ENCODE results near the gene SNX25.

Gene SNX25

DNA sequence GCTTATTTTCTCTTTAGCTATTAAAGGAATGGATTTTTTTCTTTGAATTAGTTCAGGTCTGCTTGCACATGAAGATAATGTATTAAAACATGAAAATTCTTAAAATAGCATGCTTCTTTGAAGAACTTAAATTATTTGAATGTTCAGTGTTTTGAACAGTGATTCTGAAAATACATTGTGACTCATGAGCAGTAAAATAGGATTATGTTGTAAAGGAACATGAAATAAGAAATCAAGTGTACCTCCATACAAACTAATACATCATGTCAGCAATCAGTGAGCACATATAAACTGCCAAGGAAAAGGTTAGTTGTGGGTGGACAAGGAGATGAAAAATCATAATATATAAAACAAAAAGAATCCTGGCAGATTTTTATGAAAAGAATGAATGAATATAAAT is 66.1 kb downstream of the SNX25 start:
- ChIA-PET CTCF (no interaction called here), POLR2A (no interaction called here)
- TF ChIP-seq BCL11B (tag by site-specific recombination; IDR thresholded peaks at IDR 0.05; ENCODE audit: low read depth), result no peak
- no peak for TF ChIP-seq ZNF335 (tag by site-specific recombination; conservative IDR thresholded peaks at IDR 0.05)
- TF ChIP-seq ZNF610 (tag by site-specific recombination; IDR thresholded peaks at IDR 0.05; ENCODE audit: borderline replicate concordance), result no peak
- TF ChIP-seq ZNF394 (tag by site-specific recombination; IDR thresholded peaks at IDR 0.05; ENCODE audit: borderline replicate concordance), result no peak
- no peak for TF ChIP-seq ZNF473 (tag by site-specific recombination; IDR thresholded peaks at IDR 0.05)
- H3K36me3 ChIP-seq (ENCODE audit: control insufficient read depth in 2 of 2, insufficient read depth in 1 of 2, low read length in 2 of 2), result peaks cover 0 to 12% of the 10 kb centered on the region in 2 experiments; a peak in 1 of 3 replicates
- H3K9me3 ChIP-seq (ENCODE audit: control insufficient read depth, insufficient read depth, low read depth, low read length), result no peaks in the 10 kb centered on the region
- no peak overlapping the region for H3K4me3 ChIP-seq (ENCODE audit: low read depth, low read length)
- no peak overlapping the region for H3K27ac ChIP-seq (ENCODE audit: extremely low read depth, low read depth, low read length)
- H3K4me1 ChIP-seq (ENCODE audit: control insufficient read depth, insufficient read depth, low read length), result no peaks in the 10 kb centered on the region

DNA sequence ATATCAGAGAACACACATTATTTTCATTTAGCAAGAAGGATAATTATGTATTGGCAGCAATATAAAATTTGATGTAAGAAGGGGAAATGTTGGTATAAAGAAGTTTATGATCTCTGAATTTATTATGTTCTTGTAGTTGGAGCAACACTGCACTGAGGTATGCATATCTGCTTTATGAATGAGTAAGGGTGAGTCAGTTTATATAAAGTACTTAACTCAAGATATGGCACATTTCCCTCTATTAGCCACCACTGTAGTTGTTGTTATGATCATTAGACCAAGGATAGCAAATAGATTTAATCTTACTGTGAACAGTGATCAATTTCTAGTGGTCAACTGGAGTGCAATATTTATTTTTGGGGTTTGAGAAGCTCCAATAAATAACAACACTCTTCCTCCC is 66.6 kb downstream of the SNX25 start:
- no peak overlapping the region for H3K27ac ChIP-seq (ENCODE audit: extremely low read depth, low read depth, low read length)
- H3K4me3 ChIP-seq (ENCODE audit: low read depth, low read length), result no peak overlapping the region
- H3K9me3 ChIP-seq (ENCODE audit: control insufficient read depth, insufficient read depth, low read depth, low read length), result no peaks in the 10 kb centered on the region
- CTCF ChIA-PET, result interaction anchor here (0.7 kb wide), 1 partner anchor 330 kb away, joined by 3 read pairs; no protein-coding TSS in a partner anchor
- no peaks in the 10 kb centered on the region for H3K4me1 ChIP-seq (ENCODE audit: control insufficient read depth, insufficient read depth, low read length)
- TF ChIP-seq, protein P1, sequence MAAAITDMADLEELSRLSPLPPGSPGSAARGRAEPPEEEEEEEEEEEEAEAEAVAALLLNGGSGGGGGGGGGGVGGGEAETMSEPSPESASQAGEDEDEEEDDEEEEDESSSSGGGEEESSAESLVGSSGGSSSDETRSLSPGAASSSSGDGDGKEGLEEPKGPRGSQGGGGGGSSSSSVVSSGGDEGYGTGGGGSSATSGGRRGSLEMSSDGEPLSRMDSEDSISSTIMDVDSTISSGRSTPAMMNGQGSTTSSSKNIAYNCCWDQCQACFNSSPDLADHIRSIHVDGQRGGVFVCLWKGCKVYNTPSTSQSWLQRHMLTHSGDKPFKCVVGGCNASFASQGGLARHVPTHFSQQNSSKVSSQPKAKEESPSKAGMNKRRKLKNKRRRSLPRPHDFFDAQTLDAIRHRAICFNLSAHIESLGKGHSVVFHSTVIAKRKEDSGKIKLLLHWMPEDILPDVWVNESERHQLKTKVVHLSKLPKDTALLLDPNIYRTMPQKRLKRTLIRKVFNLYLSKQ (tag by site-specific recombination; IDR thresholded peaks at IDR 0.05; ENCODE audit: borderline replicate concordance), result no peak
- TF ChIP-seq ZNF621 (tag by site-specific recombination; IDR thresholded peaks at IDR 0.05), result no peak
- TF ChIP-seq, protein P2, sequence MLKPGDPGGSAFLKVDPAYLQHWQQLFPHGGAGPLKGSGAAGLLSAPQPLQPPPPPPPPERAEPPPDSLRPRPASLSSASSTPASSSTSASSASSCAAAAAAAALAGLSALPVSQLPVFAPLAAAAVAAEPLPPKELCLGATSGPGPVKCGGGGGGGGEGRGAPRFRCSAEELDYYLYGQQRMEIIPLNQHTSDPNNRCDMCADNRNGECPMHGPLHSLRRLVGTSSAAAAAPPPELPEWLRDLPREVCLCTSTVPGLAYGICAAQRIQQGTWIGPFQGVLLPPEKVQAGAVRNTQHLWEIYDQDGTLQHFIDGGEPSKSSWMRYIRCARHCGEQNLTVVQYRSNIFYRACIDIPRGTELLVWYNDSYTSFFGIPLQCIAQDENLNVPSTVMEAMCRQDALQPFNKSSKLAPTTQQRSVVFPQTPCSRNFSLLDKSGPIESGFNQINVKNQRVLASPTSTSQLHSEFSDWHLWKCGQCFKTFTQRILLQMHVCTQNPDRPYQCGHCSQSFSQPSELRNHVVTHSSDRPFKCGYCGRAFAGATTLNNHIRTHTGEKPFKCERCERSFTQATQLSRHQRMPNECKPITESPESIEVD (tag by site-specific recombination; IDR thresholded peaks at IDR 0.05), result no peak
- TF ChIP-seq ZNF146 (tag by site-specific recombination; IDR thresholded peaks at IDR 0.05), result no peak
- TF ChIP-seq ZNF214 (tag by site-specific recombination; IDR thresholded peaks at IDR 0.05; ENCODE audit: borderline replicate concordance), result no peak
- TF ChIP-seq ZNF501 (tag by site-specific recombination; IDR thresholded peaks at IDR 0.05), result no peak
- no peak for TF ChIP-seq BCL11B (tag by site-specific recombination; IDR thresholded peaks at IDR 0.05; ENCODE audit: low read depth)
- no peak for TF ChIP-seq ZNF626 (tag by site-specific recombination; IDR thresholded peaks at IDR 0.05)
- no peak for TF ChIP-seq ZNF785 (tag by site-specific recombination; IDR thresholded peaks at IDR 0.05)
- TF ChIP-seq TRIM28 (IDR thresholded peaks at IDR 0.05; ENCODE audit: borderline replicate concordance, low read length), result no peak
- TF ChIP-seq GLI2 (tag by site-specific recombination; IDR thresholded peaks at IDR 0.05; ENCODE audit: borderline replicate concordance, low read depth), result no peak
- H3K36me3 ChIP-seq (ENCODE audit: control insufficient read depth in 2 of 2, insufficient read depth in 1 of 2, low read length in 2 of 2), result peaks cover 0 to 8% of the 10 kb centered on the region in 2 experiments; a peak in 1 of 3 replicates
- POLR2A ChIA-PET, result no interaction called here

DNA sequence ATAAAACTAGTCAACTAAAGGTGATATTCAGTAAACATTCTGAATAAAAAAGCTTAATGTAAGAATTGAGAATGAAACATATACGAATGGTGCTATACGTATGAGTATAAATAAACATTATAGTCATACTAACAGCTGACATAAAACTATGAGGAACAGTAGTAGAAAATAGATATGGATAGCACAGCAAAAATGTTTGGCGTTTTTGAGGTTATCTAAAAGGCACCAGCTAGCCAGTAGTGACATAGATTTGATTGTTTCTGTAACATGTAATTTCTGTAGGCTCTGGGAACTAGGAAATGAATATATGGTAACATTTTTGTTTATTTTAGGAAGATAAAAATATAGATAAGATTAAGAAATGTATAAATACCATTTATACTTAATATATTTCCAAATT is 69.3 kb downstream of the SNX25 start:
- ChIA-PET POLR2A (no interaction called here), CTCF (interaction anchor here (0.5 kb wide), 1 partner anchor 80 kb away, joined by 3 read pairs; no protein-coding TSS in a partner anchor)
- H3K36me3 ChIP-seq (ENCODE audit: control insufficient read depth in 2 of 2, insufficient read depth in 1 of 2, low read length in 2 of 2), result no peaks in the 10 kb centered on the region
- no peak overlapping the region for H3K4me3 ChIP-seq (ENCODE audit: low read depth, low read length)
- TF ChIP-seq TCF7L2 (IDR thresholded peaks at IDR 0.05; ENCODE audit: borderline replicate concordance, low read depth, low read length) (no peak), ZNF354C (tag by site-specific recombination; IDR thresholded peaks at IDR 0.05; ENCODE audit: borderline replicate concordance, low read depth) (no peak), ZNF747 (tag by site-specific recombination; IDR thresholded peaks at IDR 0.05) (no peak), KLF16 (tag by site-specific recombination; IDR thresholded peaks at IDR 0.05) (no peak), ZBTB17 (tag by site-specific recombination; IDR thresholded peaks at IDR 0.05) (no peak)
- TF ChIP-seq, protein P3, sequence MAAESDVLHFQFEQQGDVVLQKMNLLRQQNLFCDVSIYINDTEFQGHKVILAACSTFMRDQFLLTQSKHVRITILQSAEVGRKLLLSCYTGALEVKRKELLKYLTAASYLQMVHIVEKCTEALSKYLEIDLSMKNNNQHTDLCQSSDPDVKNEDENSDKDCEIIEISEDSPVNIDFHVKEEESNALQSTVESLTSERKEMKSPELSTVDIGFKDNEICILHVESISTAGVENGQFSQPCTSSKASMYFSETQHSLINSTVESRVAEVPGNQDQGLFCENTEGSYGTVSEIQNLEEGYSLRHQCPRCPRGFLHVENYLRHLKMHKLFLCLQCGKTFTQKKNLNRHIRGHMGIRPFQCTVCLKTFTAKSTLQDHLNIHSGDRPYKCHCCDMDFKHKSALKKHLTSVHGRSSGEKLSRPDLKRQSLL (tag by site-specific recombination; IDR thresholded peaks at IDR 0.05), result no peak
- TF ChIP-seq, protein P4, sequence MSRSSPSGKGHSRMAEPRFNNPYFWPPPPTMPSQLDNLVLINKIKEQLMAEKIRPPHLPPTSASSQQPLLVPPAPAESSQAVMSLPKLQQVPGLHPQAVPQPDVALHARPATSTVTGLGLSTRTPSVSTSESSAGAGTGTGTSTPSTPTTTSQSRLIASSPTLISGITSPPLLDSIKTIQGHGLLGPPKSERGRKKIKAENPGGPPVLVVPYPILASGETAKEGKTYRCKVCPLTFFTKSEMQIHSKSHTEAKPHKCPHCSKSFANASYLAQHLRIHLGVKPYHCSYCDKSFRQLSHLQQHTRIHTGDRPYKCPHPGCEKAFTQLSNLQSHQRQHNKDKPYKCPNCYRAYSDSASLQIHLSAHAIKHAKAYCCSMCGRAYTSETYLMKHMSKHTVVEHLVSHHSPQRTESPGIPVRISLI (tag by site-specific recombination; IDR thresholded peaks at IDR 0.05), result no peak
- no peak overlapping the region for H3K27ac ChIP-seq (ENCODE audit: extremely low read depth, low read depth, low read length)
- H3K4me1 ChIP-seq (ENCODE audit: control insufficient read depth, insufficient read depth, low read length), result peaks cover 8% of the 10 kb centered on the region
- no peaks in the 10 kb centered on the region for H3K9me3 ChIP-seq (ENCODE audit: control insufficient read depth, insufficient read depth, low read depth, low read length)
